SU-DHL-6 (cell line): ENCODE results near the gene GAREM1.
"Not testable (repeated sequence)": the region's sequence is repeated elsewhere in the genome, so short reads cannot be mapped to it uniquely, and the experiment has no call there.

Experiments
- H2AFZ ChIP-seq: fragments of 200-600 bp; sonication (generic); 2 replicates; pipeline ENCODE4 v1.6.1; 2014; ENCODE audit warnings: low read depth, mild to moderate bottlenecking, moderate library complexity, mixed read lengths, antibody characterized with exemption, low read length; ENCODE audit not compliant: severe bottlenecking
- H3F3A ChIP-seq: fragments of 200-600 bp; shearing (Covaris generic); 2 replicates; pipeline ENCODE4 v1.6.0; 2016; ENCODE audit warnings: antibody characterized with exemption, mild to moderate bottlenecking; ENCODE audit not compliant: insufficient read depth
- H3K27ac ChIP-seq: fragments of 200-600 bp; sonication (generic); 2 replicates; pipeline ENCODE4 v1.5.1; 2016; ENCODE audit warnings: low read depth, mild to moderate bottlenecking, low read length, moderate library complexity, mixed read lengths
- H3K27me3 ChIP-seq: fragments of 200-600 bp; sonication (generic), shearing (Covaris generic); 2 replicates; pipeline ENCODE4 v1.6.0; 2014; ENCODE audit warnings: mild to moderate bottlenecking, low read length
- H3K36me3 ChIP-seq: fragments of 200-600 bp; sonication (generic); 2 replicates; pipeline ENCODE4 v1.6.1; 2014; ENCODE audit warnings: mild to moderate bottlenecking, low read length, mixed read lengths
- H3K4me2 ChIP-seq: fragments of 300-600, 200-600 bp; shearing (Covaris generic), sonication (generic); 2 replicates; pipeline ENCODE4 v1.6.0; 2014; ENCODE audit warnings: low read length, low read depth, mild to moderate bottlenecking; ENCODE audit not compliant: poor library complexity, severe bottlenecking
- H3K4me3 ChIP-seq: fragments of 200-600 bp; sonication (generic); 2 replicates; pipeline ENCODE4 v1.5.1; 2014; ENCODE audit warnings: antibody characterized with exemption, low read length, mild to moderate bottlenecking, mixed read lengths; ENCODE audit not compliant: insufficient read depth, poor library complexity, severe bottlenecking
- H3K79me2 ChIP-seq: fragments of 200-600 bp; sonication (generic); 2 replicates; pipeline ENCODE4 v1.6.1; 2014; ENCODE audit warnings: mild to moderate bottlenecking, low read length, moderate library complexity; ENCODE audit not compliant: insufficient read depth
- H3K9ac ChIP-seq: fragments of 200-600 bp; sonication (generic); 2 replicates; pipeline ENCODE4 v1.7.0; 2014; ENCODE audit warnings: mild to moderate bottlenecking, low read length
- H3K9me2 ChIP-seq: fragments of 200-600 bp; sonication (generic); replicated peaks from 2 replicates; pipeline ENCODE4 v1.6.1; 2014; ENCODE audit warnings: low read length; ENCODE audit not compliant: insufficient read depth
- H3K9me3 ChIP-seq: fragments of 200-600 bp; sonication (generic); 2 replicates; pipeline ENCODE4 v1.6.1; 2014; ENCODE audit warnings: low read length, mixed read lengths; ENCODE audit not compliant: insufficient read depth
- H4K20me1 ChIP-seq: fragments of 200-600 bp; sonication (generic); 2 replicates; pipeline ENCODE4 v1.6.1; 2014; ENCODE audit warnings: low read depth, mild to moderate bottlenecking, antibody characterized with exemption, low read length, moderate library complexity, mixed read lengths
- EZH2phosphoT487 ChIP-seq: fragments of 200-600 bp; sonication (generic), shearing (Covaris generic); conservative IDR thresholded peaks from 2 replicates; pipeline ENCODE4 v1.6.1; 2018; ENCODE audit warnings: mild to moderate bottlenecking, antibody characterized with exemption, low read length, moderate library complexity, mixed read lengths
- TF ChIP-seq, protein P1 (sequence below): fragments of 200-600 bp; sonication (generic); IDR thresholded peaks from one replicate; pipeline ENCODE4 v1.5.1; 2017; ENCODE audit warnings: antibody characterized with exemption, mild to moderate bottlenecking, low read length, moderate library complexity; ENCODE audit not compliant: insufficient read depth, poor library complexity, severe bottlenecking

The GAREM1 gene

DNA sequence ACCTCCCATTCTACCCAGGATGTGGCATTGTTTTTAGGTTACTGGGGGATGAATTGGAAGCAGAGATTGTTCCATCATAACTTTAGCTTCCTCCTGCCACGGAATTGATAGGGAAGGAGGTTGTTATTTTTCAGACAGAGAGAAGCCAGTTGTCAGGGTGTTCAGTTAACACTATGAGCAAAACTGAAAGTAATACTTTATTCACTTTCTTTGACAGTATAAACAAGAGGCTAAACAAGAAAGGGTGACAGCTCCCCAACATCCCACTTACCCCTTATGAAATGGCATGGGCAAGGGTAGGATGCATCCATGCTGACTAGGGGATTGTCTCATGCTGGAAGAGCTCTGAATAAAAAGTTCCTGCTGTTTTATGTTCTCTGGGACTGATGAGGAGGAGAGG, 36.4 kb upstream of the GAREM1 start:
- H2AFZ ChIP-seq, result no peak overlapping the region
- H3K9me3 ChIP-seq, result no peaks in the 10 kb centered on the region
- H3K36me3 ChIP-seq, result no peaks in the 10 kb centered on the region
- no peak overlapping the region for H3K4me3 ChIP-seq
- no peaks in the 10 kb centered on the region for H3F3A ChIP-seq
- TF ChIP-seq, protein P1, sequence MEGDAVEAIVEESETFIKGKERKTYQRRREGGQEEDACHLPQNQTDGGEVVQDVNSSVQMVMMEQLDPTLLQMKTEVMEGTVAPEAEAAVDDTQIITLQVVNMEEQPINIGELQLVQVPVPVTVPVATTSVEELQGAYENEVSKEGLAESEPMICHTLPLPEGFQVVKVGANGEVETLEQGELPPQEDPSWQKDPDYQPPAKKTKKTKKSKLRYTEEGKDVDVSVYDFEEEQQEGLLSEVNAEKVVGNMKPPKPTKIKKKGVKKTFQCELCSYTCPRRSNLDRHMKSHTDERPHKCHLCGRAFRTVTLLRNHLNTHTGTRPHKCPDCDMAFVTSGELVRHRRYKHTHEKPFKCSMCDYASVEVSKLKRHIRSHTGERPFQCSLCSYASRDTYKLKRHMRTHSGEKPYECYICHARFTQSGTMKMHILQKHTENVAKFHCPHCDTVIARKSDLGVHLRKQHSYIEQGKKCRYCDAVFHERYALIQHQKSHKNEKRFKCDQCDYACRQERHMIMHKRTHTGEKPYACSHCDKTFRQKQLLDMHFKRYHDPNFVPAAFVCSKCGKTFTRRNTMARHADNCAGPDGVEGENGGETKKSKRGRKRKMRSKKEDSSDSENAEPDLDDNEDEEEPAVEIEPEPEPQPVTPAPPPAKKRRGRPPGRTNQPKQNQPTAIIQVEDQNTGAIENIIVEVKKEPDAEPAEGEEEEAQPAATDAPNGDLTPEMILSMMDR, result no peak
- no peak for TF ChIP-seq EZH2phosphoT487
- no peaks in the 10 kb centered on the region for H4K20me1 ChIP-seq
- no peaks in the 10 kb centered on the region for H3K9me2 ChIP-seq
- H3K27me3 ChIP-seq, result no peaks in the 10 kb centered on the region
- no peak overlapping the region for H3K4me2 ChIP-seq
- no peak overlapping the region for H3K27ac ChIP-seq
- no peaks in the 10 kb centered on the region for H3K79me2 ChIP-seq
- no peak overlapping the region for H3K9ac ChIP-seq

DNA sequence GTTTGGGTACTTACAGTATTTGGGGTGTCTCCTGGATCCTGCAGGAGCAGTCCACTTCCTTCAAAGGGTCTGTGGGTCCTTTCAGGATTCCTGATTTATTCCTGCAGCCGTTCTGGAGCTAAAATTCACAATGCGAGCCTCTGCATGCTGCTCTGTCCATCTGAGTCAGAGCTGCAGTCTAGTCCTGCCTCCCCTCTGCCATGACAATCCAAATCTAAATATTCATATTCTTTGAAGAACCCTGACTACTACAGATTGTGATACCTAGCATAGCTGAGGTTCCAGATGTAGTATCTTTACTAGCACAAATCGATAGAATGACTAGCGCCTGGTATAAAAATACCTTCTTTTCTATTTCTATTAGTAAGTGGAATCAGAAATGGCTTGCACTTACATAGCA, 31.3 kb upstream of the GAREM1 start:
- TF ChIP-seq, protein P1, result no peak
- TF ChIP-seq EZH2phosphoT487, result no peak
- H2AFZ ChIP-seq, result no peak overlapping the region

DNA sequence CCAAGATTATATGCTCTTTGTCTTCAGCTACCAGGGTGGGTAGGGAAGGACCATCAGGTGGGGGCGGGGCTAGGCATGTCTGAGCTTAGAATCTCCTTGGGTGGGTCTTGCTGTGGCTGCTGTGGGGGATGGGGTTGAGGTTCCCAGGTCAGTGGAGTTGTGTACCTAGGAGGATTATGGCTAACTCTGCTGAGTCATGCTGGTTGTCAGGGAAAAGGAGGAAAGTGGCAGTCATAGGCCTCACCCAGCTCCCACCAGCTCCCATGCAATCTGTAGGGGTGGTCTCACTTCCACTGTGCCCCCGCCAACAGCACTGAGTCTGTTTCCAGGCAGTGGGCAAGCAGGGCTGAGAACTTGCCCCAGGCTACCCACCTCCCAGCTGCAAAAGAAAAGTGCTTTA, 30.6 kb upstream of the GAREM1 start:
- H4K20me1 ChIP-seq, H3K36me3 ChIP-seq, H3K27ac ChIP-seq, H3K9me3 ChIP-seq, H3K9ac ChIP-seq, H3K4me3 ChIP-seq, H3K79me2 ChIP-seq, H2AFZ ChIP-seq, H3K9me2 ChIP-seq, H3K27me3 ChIP-seq, H3K4me2 ChIP-seq, H3F3A ChIP-seq: not testable (repeated sequence)

More for the DNA sequence above, 31.3 kb upstream of the GAREM1 start:
- Histone ChIP-seq H4K20me1 (no peaks in the 10 kb centered on the region), H3K27me3 (no peaks in the 10 kb centered on the region), H3K36me3 (no peaks in the 10 kb centered on the region), H3K9me3 (no peaks in the 10 kb centered on the region), H3F3A (no peaks in the 10 kb centered on the region), H3K79me2 (no peaks in the 10 kb centered on the region), H3K4me2 (no peak overlapping the region), H3K27ac (no peak overlapping the region), H3K9me2 (no peaks in the 10 kb centered on the region), H3K4me3 (no peak overlapping the region), H3K9ac (no peak overlapping the region)

DNA sequence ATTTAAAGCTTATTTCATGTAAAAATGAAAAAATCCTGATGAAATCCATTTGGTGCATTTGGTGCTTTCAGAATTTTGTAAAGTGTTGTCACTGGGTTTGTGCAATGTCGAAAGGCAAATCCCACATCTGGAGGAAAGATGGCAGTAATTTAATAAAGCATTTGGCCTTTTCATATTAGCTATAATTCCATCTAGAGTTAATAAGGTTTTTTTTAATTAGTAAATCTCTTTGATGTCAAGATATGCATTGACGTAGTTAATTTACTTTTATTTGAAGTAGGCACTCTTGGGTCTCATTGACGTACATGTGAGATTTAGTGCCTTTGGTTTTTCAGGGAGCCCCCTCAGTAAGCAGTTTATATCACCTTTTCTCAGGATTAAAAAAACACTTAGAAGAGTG, 12.3 kb upstream of the GAREM1 start:
- Histone ChIP-seq H2AFZ (no peak overlapping the region), H3K27ac (no peak overlapping the region), H3F3A (no peaks in the 10 kb centered on the region), H3K27me3 (no peaks in the 10 kb centered on the region), H3K9me2 (no peaks in the 10 kb centered on the region), H3K36me3 (no peaks in the 10 kb centered on the region), H3K4me2 (no peak overlapping the region), H3K79me2 (no peaks in the 10 kb centered on the region), H3K4me3 (no peak overlapping the region), H4K20me1 (no peaks in the 10 kb centered on the region), H3K9me3 (no peaks in the 10 kb centered on the region), H3K9ac (no peak overlapping the region)
- no peak for TF ChIP-seq EZH2phosphoT487
- TF ChIP-seq, protein P1, result no peak
